ENCODE results near the gene PDCD1.
"Not testable (repeated sequence)": the region's sequence is repeated elsewhere in the genome, so short reads cannot be mapped to it uniquely, and the experiment has no call there.

PDCD1 gene

GRCh38 chr2:241818229-241818942 is 40.3 kb downstream of the PDCD1 start:
- no peak overlapping the region for H3K4me3 Mint-ChIP-seq
- H3K27ac Mint-ChIP-seq, result no peak overlapping the region
- intact Hi-C loops (cut with micrococcal nuclease), result no loop called here
- no peaks in the 10 kb centered on the region for H3K36me3 Mint-ChIP-seq (ENCODE audit: low read depth)
- peaks cover 9% of the 10 kb centered on the region for H3K27me3 Mint-ChIP-seq
- H3K4me1 Mint-ChIP-seq (ENCODE audit: low read depth), result peaks cover 12% of the 10 kb centered on the region
- peaks cover 3% of the 10 kb centered on the region for H3K9me3 Mint-ChIP-seq

GRCh38 chr2:241817821-241818215 is 40.9 kb downstream of the PDCD1 start:
- H3K9me3 Mint-ChIP-seq; intact Hi-C loops (cut with micrococcal nuclease); H3K4me3 Mint-ChIP-seq; H3K27me3 Mint-ChIP-seq; H3K27ac Mint-ChIP-seq; H3K36me3 Mint-ChIP-seq (ENCODE audit: low read depth): not testable (repeated sequence)
- peaks cover 12% of the 10 kb centered on the region for H3K4me1 Mint-ChIP-seq (ENCODE audit: low read depth)

- peaks cover 5% of the 10 kb centered on the region for H3K27me3 Mint-ChIP-seq
- no peaks in the 10 kb centered on the region for H3K36me3 Mint-ChIP-seq (ENCODE audit: low read depth)
- H3K9me3 Mint-ChIP-seq, result no peaks in the 10 kb centered on the region
- intact Hi-C loops (cut with micrococcal nuclease), result no loop called here
- H3K4me1 Mint-ChIP-seq (ENCODE audit: low read depth), result peaks cover 12% of the 10 kb centered on the region
- H3K4me3 Mint-ChIP-seq, result peak overlapping the region; percentile 32
- no peak overlapping the region for H3K27ac Mint-ChIP-seq
Observed at GRCh38 chr2:241817126-241817820, 41.4 kb downstream of the PDCD1 start.

GRCh38 chr2:241816431-241817121 is 42.1 kb downstream of the PDCD1 start:
- H3K4me1 Mint-ChIP-seq (ENCODE audit: low read depth), result peaks cover 12% of the 10 kb centered on the region
- H3K9me3 Mint-ChIP-seq, result no peaks in the 10 kb centered on the region
- H3K36me3 Mint-ChIP-seq (ENCODE audit: low read depth), result no peaks in the 10 kb centered on the region
- intact Hi-C loops (cut with micrococcal nuclease), result no loop called here
- no peak overlapping the region for H3K4me3 Mint-ChIP-seq
- peaks cover 5% of the 10 kb centered on the region for H3K27me3 Mint-ChIP-seq
- no peak overlapping the region for H3K27ac Mint-ChIP-seq

GRCh38 chr2:241815477-241816430 is 42.9 kb downstream of the PDCD1 start:
- no peak overlapping the region for H3K27ac Mint-ChIP-seq
- intact Hi-C loops (cut with micrococcal nuclease), result no loop called here
- H3K9me3 Mint-ChIP-seq, result no peaks in the 10 kb centered on the region
- no peaks in the 10 kb centered on the region for H3K36me3 Mint-ChIP-seq (ENCODE audit: low read depth)
- no peak overlapping the region for H3K4me3 Mint-ChIP-seq
- H3K4me1 Mint-ChIP-seq (ENCODE audit: low read depth), result peaks cover 12% of the 10 kb centered on the region
- peaks cover 5% of the 10 kb centered on the region for H3K27me3 Mint-ChIP-seq

GRCh38 chr2:241814643-241815476 is 43.8 kb downstream of the PDCD1 start:
- Mint-ChIP-seq H3K9me3 (no peaks in the 10 kb centered on the region), H3K4me3 (no peak overlapping the region), H3K36me3 (ENCODE audit: low read depth) (no peaks in the 10 kb centered on the region), H3K27me3 (peaks cover 5% of the 10 kb centered on the region), H3K27ac (no peak overlapping the region), H3K4me1 (ENCODE audit: low read depth) (peaks cover 12% of the 10 kb centered on the region)
- intact Hi-C loops (cut with micrococcal nuclease), result no loop called here

GRCh38 chr2:241814393-241814642 is 44.4 kb downstream of the PDCD1 start:
- Mint-ChIP-seq H3K4me3 (no peak overlapping the region), H3K4me1 (ENCODE audit: low read depth) (peaks cover 12% of the 10 kb centered on the region), H3K9me3 (no peaks in the 10 kb centered on the region), H3K27me3 (peaks cover 5% of the 10 kb centered on the region), H3K36me3 (ENCODE audit: low read depth) (no peaks in the 10 kb centered on the region), H3K27ac (no peak overlapping the region)
- intact Hi-C loops (cut with micrococcal nuclease), result no loop called here

- Mint-ChIP-seq H3K4me1 (ENCODE audit: low read depth) (peaks cover 12% of the 10 kb centered on the region), H3K9me3 (no peaks in the 10 kb centered on the region), H3K27me3 (peaks cover 5% of the 10 kb centered on the region), H3K36me3 (ENCODE audit: low read depth) (no peaks in the 10 kb centered on the region), H3K4me3 (no peak overlapping the region), H3K27ac (no peak overlapping the region)
- intact Hi-C loops (cut with micrococcal nuclease), result no loop called here
Observed at GRCh38 chr2:241813644-241814392, 44.9 kb downstream of the PDCD1 start.

GRCh38 chr2:241812730-241813643 is 45.7 kb downstream of the PDCD1 start:
- no peak overlapping the region for H3K27ac Mint-ChIP-seq

GRCh38 chr2:241811952-241812729 is 46.6 kb downstream of the PDCD1 start:
- no peaks in the 10 kb centered on the region for H3K9me3 Mint-ChIP-seq
- peaks cover 2% of the 10 kb centered on the region for H3K27me3 Mint-ChIP-seq
- intact Hi-C loops (cut with micrococcal nuclease), result no loop called here
- H3K4me1 Mint-ChIP-seq (ENCODE audit: low read depth), result peaks cover 1% of the 10 kb centered on the region
- H3K36me3 Mint-ChIP-seq (ENCODE audit: low read depth), result no peaks in the 10 kb centered on the region
- no peak overlapping the region for H3K4me3 Mint-ChIP-seq
- no peak overlapping the region for H3K27ac Mint-ChIP-seq

More at GRCh38 chr2:241812730-241813643, 45.7 kb downstream of the PDCD1 start:
- Mint-ChIP-seq H3K4me3 (no peak overlapping the region), H3K9me3 (no peaks in the 10 kb centered on the region), H3K36me3 (ENCODE audit: low read depth) (no peaks in the 10 kb centered on the region), H3K4me1 (ENCODE audit: low read depth) (peaks cover 10% of the 10 kb centered on the region), H3K27me3 (peaks cover 2% of the 10 kb centered on the region)
- intact Hi-C loops (cut with micrococcal nuclease), result no loop called here

GRCh38 chr2:241811201-241811951 is 47.3 kb downstream of the PDCD1 start:
- Mint-ChIP-seq H3K27me3 (peaks cover 2% of the 10 kb centered on the region), H3K27ac (no peak overlapping the region), H3K4me3 (no peak overlapping the region), H3K36me3 (ENCODE audit: low read depth) (no peaks in the 10 kb centered on the region), H3K4me1 (ENCODE audit: low read depth) (no peaks in the 10 kb centered on the region), H3K9me3 (no peaks in the 10 kb centered on the region)
- intact Hi-C loops (cut with micrococcal nuclease), result no loop called here
